Testis (tissue), 2 donors: Measurements from ENCODE around the gene SLC35D2.

Source experiments
- CTCF ChIP-seq, 3 experiments: fragments of 450-650 bp in 2 of 3; fragments of 200-600 bp in 1 of 3; sonication (generic) in 1 of 3; IDR thresholded peaks; one replicate each; pipeline ENCODE4 v1.5.1; 2016 to 2019; ENCODE audit warnings: antibody characterized with exemption in 3 of 3, mild to moderate bottlenecking in 2 of 3, moderate library complexity in 1 of 3
- POLR2A ChIP-seq: fragments of 450-650 bp; IDR thresholded peaks from one replicate; pipeline ENCODE4 v1.6.1; 2017; ENCODE audit warnings: antibody characterized with exemption, mild to moderate bottlenecking, moderate library complexity

GRCh38 chr9:96418083-96418919 lies 34.8 kb upstream of the SLC35D2 start, which contains the start of gene ZNF367:
- TF ChIP-seq CTCF (IDR thresholded peaks at IDR 0.05) (no peak), POLR2A (no peak)
